OCI-LY7 (cell line): ENCODE results near the gene HLA-DOA.

Source experiments
- CTCF ChIP-seq: fragments of 200-600 bp; sonication (generic); conservative IDR thresholded peaks from 2 replicates; pipeline ENCODE4 v1.5.1; 2014; ENCODE audit warnings: mild to moderate bottlenecking, antibody characterized with exemption, low read length, moderate library complexity, mixed read lengths
- EZH2phosphoT487 ChIP-seq: fragments of 200-600 bp; sonication (generic); IDR thresholded peaks from 2 replicates; pipeline ENCODE4 v1.6.1; 2018; ENCODE audit warnings: low read depth, borderline replicate concordance, mild to moderate bottlenecking, mixed run types, antibody characterized with exemption, low read length, moderate library complexity, mixed read lengths

- TF ChIP-seq CTCF (0 out of 2 replicates have a peak, but pooled peaks have one; percentile 9), EZH2phosphoT487 (no peak)
These were observed 20.9 kb upstream of the HLA-DOA start for GRCh38 chr6:33030245-33030644.
